Uterus (tissue), 2 donors: Measurements from ENCODE around the gene CELF4.

Source experiments
- CTCF ChIP-seq, 4 experiments: fragments of 200-600 bp in 2 of 4; fragments of 450-650 bp in 2 of 4; sonication (generic) in 2 of 4; IDR thresholded peaks; one replicate each; pipeline ENCODE4 v1.5.1; 2016 to 2019; ENCODE audit warnings: antibody characterized with exemption in 4 of 4, mild to moderate bottlenecking in 2 of 4, moderate library complexity in 1 of 4
- POLR2A ChIP-seq, 2 donors: fragments of 450-650 bp; IDR thresholded peaks; one replicate each; pipeline ENCODE4 v1.6.1; 2016; ENCODE audit warnings: antibody characterized with exemption in 2 of 2, mild to moderate bottlenecking in 1 of 2, moderate library complexity in 1 of 2

DNA sequence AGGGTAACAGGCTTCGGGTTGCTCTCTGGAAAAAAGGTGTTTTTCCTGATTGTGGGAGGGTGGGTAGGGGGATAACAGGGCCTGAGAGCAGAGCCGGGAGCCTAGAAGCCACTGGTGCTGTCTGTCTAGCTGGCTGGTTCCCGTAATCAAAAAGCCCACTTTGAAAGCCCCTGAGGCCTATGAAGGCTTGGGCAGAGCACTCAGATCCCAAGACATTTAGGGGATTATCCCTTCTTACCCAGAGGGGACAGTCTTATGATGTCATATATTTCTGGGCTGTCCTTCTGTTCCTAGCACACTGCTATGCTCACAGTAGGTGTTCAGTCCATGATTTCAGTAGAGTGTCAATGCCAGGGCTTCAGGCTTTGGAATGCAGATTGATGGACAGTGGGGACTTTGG, 45.1 kb downstream of the CELF4 start:
- no peak for TF ChIP-seq CTCF (IDR thresholded peaks at IDR 0.05)
- no peak for TF ChIP-seq POLR2A (IDR thresholded peaks at IDR 0.05)
